Stimulated activated naive CD4-positive, alpha-beta T cell (primary cell): ENCODE results near the gene ERBIN.
"Not testable (repeated sequence)": the region's sequence is repeated elsewhere in the genome, so short reads cannot be mapped to it uniquely, and the experiment has no call there.

Source experiments
- DNase-seq, 6 experiments: peaks; one replicate each; lab custom pipeline; 2025; lab: John Stamatoyannopoulos, UW

Gene ERBIN

DNA sequence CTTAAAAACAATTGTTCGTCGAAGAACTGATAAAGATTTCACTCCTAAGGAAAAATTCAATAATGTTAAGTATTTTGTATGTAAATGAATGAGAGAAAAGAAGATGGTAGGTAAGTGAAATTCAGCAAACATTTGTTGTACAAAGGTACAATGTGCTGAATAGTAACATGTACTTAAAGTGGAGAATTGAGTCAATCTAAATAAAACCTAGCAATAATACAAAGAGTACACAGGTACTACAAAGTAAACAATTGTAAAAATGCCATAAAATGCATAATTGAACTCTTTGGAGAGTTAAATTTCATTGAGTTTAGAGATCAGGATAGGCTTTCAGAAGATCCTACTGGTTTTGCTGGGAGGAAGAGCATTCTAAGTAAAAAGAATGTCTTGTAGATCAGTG, 82.9 kb downstream of the ERBIN start:
- DNase-seq = no peak

DNA sequence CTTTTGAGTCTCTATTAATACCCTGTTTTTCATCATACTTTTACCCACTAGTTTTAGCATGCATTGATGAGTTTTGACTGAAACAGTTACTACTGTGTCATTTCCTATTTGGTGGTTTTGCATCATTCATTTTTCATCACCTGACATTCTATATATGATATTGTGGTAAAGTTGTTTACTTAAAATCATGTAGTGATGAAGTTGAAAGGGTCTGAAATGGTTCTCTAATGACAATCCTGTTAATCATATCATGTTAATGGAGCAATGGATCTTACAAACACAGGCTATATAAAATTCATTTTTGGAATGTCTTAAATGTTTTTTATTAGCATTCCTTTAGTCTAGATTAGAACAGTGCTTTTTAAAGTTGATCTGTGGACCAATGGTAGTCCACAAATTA, 84.1 kb downstream of the ERBIN start:
- DNase-seq = peak in 2 of 6 experiments; percentile 5 to 18

DNA sequence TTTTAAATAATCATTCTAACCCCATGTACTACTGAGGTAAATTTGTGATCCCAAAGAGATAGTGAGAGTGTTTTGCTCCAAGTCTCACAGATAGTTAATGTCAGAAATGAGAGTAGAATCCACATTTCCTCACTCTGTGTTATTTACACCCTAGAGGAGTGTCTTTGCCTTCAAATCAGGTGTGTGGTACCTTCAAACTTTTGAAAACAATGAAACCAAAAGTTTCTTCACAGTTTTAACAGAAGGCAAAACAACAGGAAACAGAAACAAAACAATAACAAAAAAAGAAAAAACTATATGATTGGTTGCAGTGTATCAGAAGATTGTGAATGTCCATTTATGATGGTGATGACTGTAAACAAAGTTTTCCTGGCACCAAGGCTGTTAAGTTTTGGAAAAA, 85.9 kb downstream of the ERBIN start:
- no peak for DNase-seq

DNA sequence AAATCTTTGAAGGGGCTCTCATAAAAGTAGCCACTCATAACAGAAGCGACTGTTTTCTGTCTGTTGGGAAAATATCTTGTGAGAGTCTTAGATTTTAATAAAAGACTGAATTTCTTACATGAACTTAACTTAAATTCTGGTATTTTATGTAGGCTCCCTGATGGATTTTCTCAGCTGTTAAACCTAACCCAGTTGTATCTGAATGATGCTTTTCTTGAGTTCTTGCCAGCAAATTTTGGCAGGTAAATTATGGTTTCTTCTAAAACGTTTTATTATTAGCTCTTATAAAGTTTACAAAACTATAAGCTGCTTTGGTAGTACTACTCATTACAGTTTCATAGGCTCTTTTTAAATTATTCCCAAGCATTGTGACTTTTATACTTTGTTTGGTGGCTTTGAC, 87.0 kb downstream of the ERBIN start:
- no peak for DNase-seq

DNA sequence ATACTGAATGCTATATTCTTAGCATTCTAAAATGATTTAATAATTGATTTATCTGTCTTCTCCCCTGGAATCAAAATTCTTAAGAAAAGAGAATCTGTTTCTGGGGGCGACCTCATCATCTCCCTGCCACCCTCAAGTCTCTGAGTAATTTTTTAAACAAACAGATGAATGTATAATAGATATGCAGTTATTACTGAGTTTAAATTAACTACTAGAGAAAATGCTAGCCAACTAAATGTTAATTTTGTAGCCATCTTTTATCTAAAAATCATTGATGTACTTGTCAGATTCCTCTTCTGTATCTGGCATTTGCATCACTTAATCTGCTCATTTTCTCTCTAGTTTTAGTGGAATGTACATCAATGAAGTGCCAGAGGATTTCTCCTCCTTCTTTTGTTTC, 87.5 kb downstream of the ERBIN start:
- no peak for DNase-seq

DNA sequence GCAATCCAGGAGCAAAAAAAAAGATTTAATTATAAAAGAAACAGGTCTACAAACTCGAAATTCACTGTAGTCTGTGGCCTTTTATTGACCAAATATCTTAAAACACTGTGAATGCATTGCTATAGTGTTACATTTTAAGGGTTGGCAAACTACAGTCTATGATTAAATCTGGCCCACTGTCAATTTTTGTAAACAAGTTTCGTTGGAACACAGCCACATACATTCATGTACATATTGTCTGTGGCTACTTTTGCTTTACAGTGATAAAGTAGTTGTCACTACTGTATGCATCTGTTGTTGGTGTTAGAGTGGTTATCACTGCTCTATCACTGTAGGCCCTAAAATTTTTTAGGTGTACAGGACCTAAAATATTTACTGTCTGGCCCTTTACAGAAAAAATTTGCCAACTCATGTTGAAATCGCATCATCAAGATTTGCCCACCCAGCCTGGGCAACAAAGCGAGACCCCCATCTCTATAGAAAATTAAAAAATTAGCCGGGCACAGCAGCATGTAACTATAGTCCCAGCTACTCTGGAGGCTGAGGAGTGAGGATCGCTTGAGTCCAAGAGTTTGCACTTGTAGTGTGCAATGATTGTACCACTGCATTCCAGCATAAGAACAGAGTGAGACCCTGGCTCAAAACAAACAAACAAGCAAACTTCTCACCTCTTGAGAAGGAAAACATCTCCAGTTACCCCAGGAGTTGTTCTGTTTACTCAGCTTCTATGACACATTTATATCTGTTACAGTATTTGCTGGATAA, 89.0 kb downstream of the ERBIN start:
- no peak for DNase-seq

DNA sequence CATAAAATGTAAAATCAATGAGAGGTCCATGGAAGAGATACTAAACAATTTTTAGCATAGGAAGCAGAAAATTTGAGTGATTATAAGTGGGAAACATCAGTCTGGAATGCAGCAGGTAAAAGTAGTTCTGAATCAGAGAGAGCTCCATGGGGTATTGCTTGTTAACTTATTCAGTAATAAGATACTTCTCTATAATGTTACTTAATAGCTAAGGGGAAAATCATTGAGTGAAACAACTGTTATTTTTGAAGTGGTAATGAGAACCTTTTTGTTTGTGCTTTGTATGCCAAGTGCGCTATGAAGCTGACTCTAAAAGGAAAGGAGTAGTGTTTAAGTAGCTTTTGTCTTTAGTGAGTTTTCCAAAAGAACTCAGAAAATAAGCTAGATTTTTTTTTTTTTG, 95.2 kb downstream of the ERBIN start:
- no peak for DNase-seq

DNA sequence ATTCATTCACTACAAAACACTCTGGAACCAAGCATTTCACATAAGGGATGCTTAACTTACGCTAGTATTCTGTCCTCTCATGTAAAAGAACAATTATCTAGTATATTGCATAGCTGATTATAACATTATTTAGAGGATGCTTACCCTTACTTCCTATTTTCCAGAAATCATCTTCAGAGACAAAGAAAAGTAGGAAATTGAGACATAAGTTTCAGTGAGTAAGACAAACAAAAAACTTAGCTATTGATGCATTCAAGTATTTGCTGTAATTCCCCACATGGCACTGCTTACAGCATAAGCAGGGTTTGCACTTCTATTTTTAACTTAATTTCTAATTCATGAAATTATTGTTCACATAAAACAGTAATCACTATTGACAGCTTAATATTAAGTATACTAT, 112.9 kb downstream of the ERBIN start:
- no peak for DNase-seq

DNA sequence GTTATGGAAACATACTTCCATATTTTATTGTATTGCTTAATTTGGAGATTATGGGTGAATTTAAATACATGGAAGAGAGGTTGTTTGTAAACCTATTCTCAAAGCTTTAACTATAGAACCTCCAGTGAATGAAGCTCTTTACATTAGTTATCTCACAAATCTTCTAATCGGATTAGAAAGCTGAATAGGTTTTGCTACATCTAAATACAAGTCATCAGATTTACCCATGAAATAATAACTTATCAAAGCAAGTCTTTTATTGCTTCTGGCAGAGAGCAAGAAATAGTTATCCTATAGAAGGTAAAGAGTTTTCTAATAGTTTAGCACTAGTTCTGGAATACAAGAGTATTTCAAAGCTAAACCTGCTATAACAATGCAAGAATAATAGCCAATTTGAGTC, 113.3 kb downstream of the ERBIN start:
- no peak for DNase-seq

DNA sequence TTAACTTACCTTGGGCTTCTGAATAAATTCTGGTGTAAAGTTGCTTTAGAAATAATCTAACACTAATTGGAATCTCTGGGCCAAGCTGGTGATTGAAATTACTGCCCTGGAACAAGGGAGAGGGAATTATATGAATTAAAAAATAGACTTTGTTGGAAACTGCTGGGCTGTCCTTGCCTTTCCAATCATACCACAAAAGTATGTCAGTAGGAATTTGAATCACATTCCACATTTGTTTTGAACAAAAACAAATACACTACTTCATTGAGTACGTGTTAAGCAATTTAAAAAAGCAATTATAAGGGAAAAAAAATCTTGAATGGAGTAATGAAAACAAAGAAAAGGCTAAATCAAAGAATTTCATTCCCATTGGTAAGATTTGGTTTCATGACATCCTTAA, 115.3 kb downstream of the ERBIN start:
- DNase-seq = no peak

DNA sequence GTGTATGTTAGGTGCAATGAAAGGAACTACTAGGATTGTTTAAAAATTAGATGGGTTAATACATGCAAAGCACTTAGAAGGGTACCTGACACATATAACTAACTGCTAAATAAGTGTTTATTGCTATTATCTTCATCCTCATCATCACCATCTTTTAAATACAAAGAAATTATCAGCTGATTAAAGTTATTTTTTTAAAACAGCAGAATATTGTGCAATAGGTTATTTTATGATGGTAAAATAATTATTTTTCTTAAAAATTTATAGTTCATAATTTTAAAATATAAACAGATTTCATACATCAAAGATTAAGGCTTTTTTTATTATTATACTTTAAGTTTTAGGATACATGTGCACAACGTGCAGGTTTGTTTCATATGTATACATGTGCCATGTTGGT, 130.9 kb downstream of the ERBIN start:
- no peak for DNase-seq

DNA sequence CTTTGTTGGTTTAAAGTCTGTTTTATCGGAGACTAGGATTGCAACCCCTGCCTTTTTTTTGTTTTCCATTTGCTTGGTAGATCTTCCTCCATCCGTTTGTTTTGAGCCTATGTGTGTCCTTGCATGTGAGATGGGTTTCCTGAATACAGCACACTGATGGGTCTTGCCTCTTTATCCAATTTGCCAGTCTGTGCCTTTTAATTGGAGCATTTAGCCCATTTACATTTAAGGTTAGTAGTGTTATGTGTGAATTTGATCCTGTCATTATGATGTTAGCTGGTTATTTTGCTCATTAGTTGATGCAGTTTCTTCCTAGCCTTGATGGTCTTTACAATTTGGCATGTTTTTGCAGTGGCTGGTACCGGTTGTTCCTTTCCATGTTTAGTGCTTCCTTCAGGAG, 134.9 kb downstream of the ERBIN start:
- not testable (repeated sequence) for DNase-seq

DNA sequence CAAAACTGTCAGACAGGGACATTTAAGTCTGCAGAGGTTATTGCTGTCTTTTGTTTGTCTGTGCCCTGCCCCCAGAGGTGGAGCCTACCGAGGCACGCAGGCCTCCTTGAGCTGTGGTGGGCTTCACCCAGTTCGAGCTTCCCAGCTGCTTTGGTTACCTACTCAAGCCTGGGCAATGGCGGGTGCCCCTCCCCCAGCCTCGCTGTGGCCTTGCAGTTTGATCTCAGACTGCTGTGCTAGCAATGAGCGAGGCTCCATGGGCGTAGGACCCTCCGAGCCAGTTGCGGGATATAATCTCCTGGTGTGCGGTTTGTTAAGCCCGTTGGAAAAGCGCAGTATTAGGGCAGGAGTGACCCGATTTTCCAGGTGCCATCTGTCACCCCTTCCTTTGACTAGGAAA, 136.7 kb downstream of the ERBIN start:
- not testable (repeated sequence) for DNase-seq

DNA sequence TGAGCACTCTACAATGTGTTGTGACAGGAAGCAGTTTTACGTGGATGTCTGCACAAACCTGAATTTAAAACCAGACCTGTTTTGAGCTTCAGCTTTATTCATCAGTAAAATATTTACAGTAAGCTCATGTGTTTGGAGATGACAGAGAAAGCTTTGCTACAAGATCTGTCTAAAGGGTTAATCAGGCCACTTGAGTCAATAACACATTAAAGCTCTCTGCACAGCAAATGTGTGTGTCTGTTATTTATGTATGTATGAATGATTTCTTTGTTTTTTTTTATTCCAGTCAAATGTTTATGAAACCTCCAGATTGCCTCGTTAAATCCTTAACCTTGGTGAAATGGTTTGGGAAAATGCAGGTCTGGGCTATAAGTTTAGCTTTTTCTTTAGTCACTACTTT, 140.5 kb downstream of the ERBIN start:
- DNase-seq = no peak

DNA sequence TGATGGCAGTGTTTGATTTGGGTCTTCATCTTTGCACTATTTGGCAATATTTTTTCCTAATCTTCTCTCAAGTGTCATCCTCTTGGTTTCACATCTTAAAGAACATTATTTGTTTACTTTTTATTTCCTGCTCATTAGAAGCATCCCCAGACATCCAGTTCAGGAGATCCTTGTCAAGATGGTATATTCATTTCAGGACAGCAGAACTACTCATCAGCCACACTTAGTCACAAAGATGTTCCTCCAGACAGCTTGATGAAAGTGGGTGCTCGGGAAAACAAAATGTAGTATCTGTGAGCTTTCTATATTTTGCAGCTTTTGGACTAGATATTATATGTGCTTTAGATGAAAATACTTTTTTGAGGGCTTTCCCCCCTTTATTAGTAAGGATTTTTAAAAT, 145.7 kb downstream of the ERBIN start:
- no peak for DNase-seq

DNA sequence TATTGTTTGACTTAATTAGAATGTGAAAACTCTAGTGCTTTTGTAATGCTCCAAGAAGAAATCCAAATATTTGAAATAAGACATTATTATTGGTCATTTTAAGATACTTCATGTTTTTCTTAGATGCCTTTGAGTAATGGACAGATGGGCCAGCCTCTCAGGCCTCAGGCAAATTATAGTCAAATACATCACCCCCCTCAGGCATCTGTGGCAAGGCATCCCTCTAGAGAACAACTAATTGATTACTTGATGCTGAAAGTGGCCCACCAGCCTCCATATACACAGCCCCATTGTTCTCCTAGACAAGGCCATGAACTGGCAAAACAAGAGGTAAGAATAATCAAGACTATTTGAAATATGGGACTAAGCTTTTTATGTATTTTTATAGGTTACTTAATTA, 148.5 kb downstream of the ERBIN start:
- no peak for DNase-seq

DNA sequence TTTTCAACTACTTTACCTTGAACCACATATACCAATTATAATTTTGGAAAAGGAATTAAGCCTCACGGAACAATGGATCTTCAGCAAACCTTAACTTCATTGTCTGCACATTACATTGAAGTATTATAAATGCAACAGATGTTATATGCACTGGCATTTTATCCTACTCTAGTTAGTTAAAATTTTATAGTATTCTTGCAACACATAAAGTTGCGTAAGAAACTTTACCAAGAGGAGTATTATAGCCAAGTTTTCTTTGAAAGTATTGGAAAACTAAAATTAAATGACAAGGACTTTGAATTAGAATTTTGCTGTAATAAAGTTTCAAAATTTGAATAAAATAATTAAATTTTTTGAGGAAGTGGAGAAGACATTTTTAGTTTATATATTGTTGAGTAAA, 154.3 kb downstream of the ERBIN start:
- DNase-seq = no peak

DNA sequence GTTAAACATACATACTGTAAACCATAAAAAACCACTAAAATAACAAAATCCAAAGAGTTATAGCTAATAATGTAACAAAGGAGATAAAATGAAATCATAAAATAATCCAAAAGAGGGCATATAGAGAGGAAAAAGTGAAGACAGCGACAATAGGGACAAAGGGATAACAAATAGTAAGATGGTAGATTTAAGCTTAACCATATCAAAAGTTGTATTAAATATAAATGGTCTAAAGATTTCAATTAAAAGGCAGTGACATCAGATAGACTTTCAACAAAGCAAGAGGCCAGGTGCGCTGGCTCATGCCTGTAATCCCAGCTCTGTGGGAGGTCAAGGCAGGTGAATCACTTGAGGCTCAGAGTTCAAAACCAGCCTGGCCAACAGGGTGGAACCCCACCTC, 163.0 kb downstream of the ERBIN start:
- DNase-seq = no peak

DNA sequence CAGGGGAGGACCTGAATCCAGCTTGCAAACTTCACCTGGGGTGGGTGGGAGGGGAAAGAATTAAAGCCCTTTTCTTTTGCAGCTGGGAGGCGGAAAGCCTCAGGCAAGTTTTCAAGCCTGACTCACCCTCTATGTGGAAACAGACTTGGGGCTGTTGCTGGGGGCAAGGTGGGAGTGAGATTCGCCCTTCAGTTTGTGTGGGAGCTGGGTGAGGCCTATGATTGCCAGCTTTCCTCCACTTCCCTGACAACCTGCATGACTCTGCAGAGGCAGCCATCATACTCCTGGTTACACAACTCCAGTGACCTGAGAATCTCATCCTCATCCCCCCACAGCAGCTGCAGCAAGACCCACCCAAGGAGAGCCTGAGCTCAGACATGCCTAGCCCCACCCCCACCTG, 174.5 kb downstream of the ERBIN start:
- no peak for DNase-seq

DNA sequence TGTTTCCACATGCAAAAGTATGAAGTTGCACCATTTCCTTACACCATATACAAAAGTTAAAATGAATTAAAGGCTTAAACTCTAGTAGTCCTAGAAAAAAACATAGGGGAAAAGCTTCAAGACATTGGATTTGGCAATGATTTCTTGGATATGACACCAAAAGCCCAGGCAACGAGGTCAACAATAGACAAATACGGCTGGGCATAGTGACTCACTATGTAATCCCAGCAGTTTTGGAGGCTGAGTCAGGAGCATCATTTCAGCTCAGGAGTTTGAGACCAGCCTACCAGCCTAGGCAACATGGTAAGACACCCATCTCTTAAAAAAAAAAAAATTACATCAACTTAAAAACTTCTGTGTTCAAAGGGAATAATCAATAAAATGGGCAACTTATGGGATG, 186.8 kb downstream of the ERBIN start:
- DNase-seq = no peak

DNA sequence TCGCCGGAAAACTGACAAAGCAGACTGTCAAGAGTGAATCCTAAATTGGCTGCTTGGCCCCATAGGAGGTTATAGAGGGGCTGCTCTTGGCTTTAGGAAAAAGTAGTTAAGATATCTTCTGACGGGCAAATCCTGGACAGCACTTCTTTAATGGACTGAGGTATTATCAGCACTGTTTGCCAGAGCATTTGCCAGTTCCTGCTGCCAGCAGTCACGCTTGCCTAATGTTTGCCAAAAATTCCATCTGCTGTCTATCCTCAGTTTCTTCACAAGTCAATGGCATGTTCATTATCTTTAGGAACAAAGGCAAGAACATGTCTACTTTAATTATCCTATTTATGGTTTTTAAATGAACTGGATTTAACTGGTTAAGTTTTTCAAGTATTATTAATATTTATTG, 191.9 kb downstream of the ERBIN start:
- DNase-seq = no peak

DNA sequence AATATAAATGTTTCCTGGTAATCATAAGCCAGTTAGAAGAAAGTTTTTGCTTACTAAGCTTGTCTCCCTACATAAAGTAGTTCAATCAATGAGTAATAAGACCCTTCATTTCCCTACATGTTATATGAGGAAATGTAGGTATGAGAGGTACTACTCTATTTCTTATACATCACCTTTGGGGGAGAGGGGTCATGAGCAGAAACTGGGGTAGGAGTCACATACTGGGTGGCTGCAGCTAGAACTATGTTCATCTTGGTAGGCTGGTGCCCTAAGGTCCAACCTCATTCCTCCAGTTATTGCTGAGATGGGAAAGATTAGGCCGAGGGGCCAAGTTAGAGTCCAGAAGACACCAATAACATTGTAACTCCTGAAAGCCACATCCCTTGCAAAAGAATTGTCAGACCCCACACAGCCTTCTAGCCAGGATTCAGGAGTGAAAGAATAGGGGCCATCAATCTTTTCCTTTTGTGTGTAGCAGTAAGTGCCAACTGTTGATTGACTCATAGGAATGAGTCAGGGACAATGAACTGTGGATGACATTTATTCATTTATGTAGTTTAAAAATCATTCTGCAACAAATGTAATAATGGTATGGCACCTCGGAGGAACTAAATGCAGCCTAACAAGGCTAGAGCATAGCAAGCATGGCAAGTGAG, 196.1 kb downstream of the ERBIN start:
- no peak for DNase-seq

DNA sequence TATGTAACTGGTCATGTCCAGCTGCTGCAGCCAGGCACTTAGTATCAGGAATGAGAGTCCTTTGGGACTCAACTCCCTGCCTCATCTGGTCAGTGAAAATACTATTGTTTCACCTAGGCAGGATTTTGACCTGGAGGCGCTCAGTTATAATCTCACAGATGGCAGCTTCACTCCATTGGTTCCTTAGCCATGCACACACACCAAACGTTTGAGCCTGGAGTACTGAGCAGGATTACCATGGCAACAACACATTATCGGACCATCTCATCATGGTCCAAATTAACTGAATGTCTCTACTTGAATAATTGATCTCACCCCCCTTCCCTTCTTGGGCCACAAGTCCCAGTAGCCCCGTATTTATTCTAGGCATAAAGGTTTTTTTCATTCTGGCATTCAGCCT, 202.8 kb downstream of the ERBIN start:
- DNase-seq = no peak

DNA sequence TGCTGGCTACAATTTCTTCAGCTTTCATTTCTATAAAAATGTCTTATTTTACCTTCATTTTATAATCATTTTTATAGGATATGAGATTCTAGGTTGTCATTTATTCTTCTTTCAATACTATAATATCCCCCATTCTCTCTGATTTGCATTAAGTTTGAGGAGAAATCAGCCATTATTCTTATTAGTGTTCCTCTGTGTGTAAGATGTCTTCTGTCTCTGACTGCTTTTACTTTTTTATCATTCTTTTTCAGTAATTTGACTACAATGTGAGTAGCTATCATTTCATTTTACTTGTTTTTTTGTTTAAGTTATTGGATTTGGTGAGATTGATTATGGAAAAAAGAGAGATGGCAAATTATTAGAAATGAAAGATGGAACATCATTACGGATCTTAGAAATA, 204.1 kb downstream of the ERBIN start:
- no peak for DNase-seq
